T follicular helper cell (primary cell): ENCODE results near the gene BCL6B.

Source experiments
- DNase-seq: peaks from one replicate; pipeline ENCODE4 v3.0.0-alpha.2; 2020; ENCODE audit warnings: low read depth

Gene BCL6B

GRCh38 chr17:7007143-7007542 lies 15.7 kb upstream of the BCL6B start:
- DNase-seq: no peak

GRCh38 chr17:7010523-7010922 lies 12.3 kb upstream of the BCL6B start:
- no peak for DNase-seq

- DNase-seq: no peak
These were observed 11.4 kb upstream of the BCL6B start for GRCh38 chr17:7011415-7011814.

GRCh38 chr17:7011942-7012254 lies 11.0 kb upstream of the BCL6B start:
- no peak for DNase-seq

- peak; percentile 97 for DNase-seq
These were observed 8.4 kb upstream of the BCL6B start for GRCh38 chr17:7014261-7014994.

GRCh38 chr17:7014995-7015958 lies 7.6 kb upstream of the BCL6B start:
- DNase-seq: peak; percentile 78

GRCh38 chr17:7016418-7016817 lies 6.4 kb upstream of the BCL6B start:
- DNase-seq: no peak

- DNase-seq: no peak
These were observed 5.7 kb upstream of the BCL6B start for GRCh38 chr17:7016886-7017826.

GRCh38 chr17:7017827-7018200 lies 5.0 kb upstream of the BCL6B start:
- DNase-seq: no peak

- DNase-seq: no peak
These were observed 4.4 kb upstream of the BCL6B start for GRCh38 chr17:7018331-7018964.

GRCh38 chr17:7019367-7019766 lies 3.5 kb upstream of the BCL6B start:
- DNase-seq: no peak

- no peak for DNase-seq
These were observed 2.9 kb upstream of the BCL6B start for GRCh38 chr17:7019839-7020519.

- DNase-seq: no peak
These were observed 1.8 kb upstream of the BCL6B start for GRCh38 chr17:7020894-7021664.

- DNase-seq: peak; percentile 58
These were observed 664 bp upstream of the BCL6B start for GRCh38 chr17:7021993-7022778.

- peak; percentile 92 for DNase-seq
These were observed 939 bp downstream of the BCL6B start for GRCh38 chr17:7023576-7024401.

GRCh38 chr17:7024402-7024785 lies 1.5 kb downstream of the BCL6B start:
- DNase-seq: no peak

GRCh38 chr17:7025245-7025644 lies 2.4 kb downstream of the BCL6B start:
- no peak for DNase-seq

- DNase-seq: no peak
These were observed 3.7 kb downstream of the BCL6B start for GRCh38 chr17:7026471-7027115.
